ENCODE measurements around the gene ANKS6.

Gene ANKS6

DNA sequence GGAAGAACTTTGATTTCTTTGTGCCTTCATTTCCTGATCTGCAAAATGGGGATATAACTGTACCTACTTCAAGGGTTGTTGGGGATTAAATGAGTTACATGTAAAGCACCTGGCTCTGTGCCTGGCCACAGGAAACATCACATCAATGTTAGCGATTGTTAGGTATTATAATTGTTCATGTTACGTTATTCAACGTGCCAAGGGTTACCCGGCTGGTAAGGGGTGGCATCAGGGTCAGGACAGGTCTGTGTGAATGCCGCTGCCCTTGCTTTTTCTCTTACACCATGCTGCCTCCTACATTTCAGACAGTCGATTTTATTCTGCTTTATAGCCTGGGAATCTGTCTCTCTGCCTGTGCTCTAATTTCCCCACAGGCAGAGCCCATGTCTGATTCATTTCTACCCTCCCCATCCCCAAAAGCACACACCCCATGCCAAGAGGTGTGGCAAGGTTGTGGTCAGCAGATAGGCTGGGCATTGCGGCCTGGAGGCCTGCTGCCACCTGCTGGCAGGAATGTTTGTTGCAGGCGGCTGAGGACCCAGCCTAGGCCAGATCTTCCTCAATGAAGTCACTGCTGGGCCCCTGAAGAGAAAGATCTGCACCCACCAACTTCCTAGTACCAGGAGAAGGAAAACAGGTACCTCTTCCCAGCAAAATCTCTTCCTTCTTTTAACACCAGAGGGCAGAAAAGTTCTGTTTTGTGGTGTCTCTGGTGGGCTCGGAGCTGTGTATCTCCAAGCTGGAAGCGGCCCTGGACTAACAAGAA is 5.3 kb downstream of the ANKS6 start:
- peak; percentile 58 for DNase-seq

DNA sequence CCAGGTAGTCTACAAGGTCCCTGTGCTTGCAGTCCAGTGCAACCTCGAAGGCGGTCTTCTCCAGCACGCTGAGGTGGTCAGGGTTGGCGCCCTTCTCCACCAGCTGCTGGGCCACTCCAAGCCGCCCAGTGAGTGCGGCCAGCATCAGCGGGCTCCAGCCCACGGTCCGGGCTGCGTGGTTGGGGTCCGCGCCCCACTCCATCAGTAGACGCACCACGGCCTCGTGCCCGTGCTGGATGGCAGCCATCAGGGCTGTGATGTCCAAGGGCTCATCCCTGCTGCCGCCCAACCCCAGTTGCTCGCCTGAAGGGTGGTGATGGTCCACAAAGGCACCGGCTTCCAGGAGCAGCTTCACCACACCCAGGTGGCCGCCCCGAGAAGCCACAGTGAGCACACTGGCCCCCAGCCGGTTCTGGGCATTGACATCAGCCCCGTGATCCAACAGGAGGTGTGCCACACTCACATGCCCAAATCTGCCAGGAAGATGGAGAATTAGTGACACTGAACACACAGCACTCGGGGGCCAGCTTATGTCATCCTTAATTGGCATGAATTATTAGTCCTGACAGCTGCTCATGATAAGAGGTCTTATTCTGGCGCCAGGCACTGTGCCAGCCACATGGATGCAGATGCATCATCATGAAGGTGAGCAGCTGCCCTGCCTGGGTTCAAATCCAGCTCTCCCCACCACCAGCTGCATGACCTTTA is 6.1 kb downstream of the ANKS6 start:
- no peak for DNase-seq

DNA sequence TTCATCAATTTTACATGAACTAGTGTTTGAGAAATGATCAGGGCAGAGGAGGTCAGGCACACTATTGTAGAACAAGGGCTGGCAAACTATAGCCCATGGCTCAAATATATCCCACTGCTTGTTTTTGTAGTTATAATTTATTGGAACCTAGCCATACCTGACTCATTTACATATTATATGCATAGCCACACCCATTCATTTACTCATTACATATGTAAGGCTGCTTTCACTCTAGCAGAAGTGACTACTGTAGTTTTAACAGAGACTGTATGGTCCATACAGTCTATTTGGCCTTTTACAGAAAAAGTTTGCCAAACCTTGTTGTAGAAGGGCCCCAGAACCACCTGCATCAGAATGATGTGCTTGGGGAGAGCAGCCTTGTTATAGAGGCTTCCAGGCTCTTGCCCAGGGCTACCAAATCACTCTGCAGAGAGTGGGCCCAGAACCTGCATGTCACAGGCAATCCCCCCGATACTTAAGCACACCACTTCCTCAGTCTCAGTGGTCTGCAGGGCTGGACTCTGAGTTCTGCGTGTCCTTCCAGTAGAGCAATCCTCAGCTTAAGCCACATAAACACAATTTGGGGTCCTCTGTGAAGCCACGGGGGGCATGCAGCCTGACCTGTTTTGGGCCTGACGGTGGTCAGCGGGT is 6.7 kb downstream of the ANKS6 start:
- no peak for DNase-seq

DNA sequence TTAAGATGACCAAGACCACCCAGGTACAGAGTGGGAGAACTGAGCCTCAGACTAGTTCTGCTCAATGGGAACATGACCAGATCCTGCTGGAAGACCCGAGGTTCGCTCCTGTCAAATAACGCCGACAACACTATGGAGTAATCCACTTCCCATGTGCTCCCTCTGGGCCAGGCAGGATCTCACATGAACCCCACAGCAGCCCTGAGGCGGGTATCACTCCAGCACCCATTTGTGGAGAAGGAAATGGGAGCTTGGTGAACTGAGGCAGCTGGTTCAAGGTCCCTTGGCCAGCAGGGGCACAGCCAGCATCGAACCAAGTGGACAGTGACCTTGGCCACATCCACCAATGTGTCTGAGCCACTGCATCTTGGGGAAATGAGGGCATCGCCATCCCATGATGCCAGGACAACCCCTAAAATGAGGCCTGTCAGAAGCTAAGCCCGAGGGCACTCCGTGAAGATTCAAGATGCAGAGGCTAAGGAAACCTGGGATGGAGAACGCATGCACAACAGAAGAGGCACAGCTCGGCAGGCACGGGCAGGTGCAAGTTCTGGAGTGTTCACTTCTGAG is 8.5 kb downstream of the ANKS6 start:
- no peak for DNase-seq

DNA sequence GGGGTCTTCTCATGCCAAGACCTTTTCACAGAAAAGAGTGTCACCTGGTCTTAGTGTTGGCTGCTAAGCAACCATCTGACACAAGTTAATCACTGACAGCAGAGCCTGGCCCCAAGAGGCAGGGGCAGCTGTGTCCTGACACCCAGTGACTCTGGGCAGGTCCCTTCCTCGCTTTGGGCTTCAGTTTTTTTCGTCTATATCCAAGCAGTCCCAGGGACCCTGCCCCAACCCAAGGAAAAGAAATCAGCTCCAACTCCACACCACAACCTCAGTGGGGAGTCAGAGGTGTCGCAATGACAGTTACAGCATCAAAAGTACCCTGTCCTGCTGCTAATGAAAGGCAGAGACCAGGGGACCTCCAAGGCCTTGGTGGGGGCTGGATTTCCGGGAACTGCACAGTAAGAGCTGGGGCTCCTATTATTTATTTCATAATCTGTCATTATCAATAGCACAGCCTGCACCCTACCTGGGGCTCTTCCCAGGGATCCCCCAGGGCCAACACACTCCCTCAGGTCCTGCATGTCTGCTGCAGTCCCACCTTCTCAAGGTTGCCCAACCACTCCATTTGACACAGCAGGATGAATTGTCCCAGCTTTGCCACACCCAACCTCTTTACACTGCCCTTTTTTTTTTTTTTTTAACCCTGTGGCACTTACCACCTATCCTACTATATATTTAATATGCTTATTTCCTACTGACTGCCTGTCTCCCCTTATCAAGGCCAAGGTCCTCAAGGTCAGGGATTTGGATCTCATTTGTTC is 9.4 kb downstream of the ANKS6 start:
- no peak for DNase-seq

DNA sequence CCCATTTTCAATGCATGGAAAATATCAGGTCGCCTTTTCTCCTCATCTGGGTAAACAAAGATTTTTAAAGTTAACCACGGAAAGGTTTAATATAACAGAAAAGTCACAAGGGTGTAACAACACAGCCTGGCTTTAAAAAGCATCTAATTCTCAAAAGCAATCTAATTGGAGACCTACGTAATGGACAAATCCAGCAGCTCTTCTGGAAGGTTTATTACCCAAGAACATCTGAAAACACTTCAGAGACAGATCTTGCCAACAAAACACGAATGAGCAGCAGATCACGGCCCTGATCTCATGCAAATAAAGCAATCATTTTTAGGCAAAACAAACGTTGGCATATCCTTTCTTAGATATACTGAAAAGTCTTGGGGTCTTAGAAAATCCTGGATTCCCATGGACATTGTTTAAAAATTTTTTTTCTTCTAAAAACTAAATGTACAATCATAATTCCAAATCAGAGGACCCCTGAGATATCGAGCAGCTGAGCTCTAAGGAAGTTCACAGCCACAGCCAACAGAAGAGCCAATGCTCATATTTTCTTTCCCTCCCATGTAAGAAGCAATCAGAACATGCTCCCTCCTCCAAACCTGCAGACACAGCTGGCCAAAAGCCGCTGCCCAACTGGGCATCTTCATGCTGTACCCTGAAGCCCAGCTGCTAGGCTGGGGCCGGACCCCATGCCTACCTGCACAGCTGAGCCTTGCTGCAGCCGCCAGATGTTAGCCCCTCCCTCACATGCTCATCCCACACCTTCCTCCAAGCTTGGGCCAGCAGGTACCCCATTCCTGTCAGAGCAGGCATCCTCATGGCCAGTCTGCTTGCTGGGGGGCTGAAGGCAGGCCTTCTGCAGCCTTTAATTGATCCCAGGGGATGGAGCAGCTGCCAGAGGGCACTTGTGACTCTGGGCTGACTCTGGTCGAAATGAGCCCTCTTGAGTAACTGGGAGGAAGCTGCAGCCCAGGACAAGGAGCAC is 11.2 kb downstream of the ANKS6 start:
- DNase-seq = no peak

DNA sequence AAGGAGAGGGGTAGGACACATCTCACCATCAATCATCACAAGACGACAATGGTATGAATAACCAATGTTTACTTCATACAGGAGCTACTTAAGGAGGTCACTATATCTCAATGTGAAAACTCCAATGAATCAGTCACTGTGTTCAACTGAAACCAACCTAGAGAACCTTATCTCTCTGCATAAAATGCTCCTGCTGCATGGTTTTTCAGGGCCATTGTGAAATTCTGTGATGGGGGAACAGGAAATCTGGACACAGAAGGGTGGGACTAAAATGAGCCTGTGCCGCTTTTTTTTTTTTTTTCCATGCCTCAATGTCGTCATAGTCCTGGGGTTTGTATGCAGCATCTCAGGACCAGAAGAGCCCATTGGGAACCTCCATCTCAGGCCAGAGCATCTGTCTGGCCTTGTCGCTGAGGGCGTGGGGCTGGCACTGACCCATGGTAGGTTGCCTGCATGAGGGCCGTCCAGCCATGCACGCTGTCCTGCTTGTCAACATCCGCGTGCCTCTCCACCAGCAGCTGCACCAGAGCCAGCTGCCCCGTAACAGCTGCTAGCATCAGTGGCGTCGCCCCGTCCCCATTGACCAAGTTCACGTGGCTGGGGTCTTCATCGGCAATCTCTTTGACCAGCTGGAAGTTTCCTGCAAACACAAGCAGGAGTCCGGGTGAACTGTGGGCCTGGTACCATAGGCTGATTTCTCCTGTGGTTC is 12.7 kb downstream of the ANKS6 start:
- no peak for DNase-seq

DNA sequence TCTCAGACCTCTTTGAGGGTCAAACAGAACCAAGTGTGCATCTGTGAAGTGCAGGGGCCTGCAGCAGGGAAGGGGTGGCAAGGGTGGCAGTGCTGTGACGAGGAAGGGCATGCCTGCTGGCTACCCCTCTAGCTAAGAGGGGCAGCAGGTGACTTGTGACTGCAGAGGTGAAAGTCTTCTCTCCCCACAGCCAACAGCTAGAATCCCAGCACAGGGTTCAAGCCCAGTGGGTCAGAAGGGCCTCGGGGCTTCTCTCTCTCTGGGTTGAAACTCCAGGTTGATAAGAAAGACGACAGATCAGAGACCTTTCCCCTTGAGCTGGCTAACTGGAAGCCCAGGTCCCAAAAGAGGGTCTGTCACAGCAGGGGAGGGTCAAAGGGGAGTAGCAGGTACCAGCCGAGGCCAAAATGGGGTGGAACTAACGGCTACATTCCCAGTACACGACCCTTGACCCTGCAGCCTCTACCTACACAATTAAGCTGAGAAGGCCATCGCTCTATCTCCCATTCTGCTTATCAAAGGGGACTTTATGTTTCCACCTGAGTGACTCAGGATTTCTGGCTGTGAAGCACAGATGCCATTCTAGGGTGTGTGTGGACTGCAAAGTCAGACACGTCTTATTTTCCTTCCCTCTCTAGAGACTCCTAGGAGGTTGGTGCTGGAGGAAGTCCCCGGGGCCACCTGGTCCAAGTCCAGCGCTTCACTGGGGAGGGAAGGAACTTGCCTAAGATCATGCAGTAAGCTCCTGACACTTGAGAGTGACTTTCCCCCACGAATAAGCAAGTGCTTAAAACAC is 14.6 kb downstream of the ANKS6 start:
- no peak for DNase-seq

DNA sequence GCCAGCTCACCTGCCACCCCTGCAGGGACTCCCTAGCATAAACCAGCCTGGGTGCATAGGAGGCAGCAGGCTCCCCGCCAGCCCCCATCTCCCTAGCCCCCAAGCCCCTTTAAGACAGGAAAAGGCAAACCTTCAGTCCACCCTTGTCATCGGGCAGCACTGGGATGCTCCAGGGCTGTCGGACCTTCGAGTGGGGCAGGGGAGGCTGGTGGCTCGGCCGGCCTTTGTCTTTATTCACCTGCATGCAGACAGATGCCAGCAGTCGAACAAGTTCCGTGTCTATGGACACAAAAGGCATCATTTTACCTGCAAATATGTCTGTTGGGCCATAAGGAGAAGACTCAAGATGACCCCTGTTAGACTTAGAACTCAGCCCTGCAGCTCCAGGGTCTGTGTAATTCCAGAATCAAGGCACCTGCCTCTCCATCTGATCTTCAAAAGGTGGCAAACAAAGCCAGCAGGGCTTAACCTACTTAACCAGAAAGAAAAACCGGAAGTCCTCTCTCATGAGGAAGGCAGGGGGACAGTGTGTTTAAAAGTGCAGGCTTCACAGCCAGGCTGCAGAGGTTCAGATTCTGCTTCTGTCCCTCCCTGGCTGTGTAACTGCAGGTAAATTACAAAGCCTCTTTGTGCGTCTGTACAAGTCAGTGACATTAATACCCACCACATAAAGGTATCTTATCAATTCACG is 16.2 kb downstream of the ANKS6 start:
- DNase-seq = no peak

DNA sequence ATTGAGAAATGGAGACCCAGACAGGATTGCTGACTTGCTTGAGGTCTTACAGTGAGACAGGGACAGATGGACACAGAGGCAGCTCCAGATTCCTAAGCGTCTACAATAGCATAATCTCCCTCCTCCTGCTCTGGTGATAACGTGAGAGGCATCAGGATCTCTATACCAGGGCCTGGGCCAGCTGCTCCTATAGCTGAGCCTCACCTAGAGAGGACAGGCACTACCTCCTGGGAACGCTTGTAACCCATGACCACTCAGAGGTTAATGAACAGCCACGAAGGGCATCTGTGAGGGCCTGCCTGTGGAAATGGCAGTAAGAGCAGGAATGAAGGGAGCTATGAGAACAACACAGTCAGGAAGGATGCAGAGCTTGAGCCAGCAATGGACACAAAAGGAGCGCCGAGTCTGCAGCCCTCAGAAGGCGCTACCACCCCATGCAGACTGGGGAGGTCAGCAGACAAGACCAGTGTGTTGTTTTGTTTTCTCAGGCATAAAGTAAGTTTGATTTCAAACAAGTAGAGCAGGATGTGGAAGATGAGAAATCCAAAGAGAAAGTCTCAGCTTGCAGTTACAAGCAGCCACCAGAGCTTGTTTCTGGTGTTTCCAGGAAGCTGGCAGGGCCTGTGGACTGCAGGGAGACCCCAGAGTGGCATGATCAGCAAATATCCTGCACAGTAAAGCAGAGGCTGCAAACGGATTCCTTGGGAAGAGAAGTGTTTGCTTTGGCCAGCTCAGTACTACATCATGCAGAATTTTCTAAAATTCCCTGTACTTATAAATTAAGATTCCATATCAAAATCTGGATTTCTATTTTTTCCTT is 17.4 kb downstream of the ANKS6 start:
- no peak for DNase-seq

DNA sequence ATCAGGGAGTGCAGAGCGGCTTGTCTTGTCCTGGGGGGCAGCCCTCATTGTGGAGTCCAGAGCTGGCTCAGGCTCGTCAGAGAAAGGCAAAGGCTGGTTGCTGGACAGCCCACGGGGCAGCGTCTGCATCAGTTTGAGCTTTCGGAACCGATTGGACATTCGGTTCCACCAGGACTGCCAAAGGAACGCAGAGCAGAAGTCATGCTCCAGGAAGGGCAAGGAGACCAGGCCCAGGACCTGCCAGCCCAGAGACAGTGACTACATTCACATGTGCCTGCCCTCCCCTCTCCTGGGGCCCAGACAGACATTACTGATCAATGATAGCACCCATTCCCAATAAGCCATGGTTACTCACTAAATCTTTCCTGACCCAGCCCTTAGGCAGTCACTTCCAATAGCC is 18.1 kb downstream of the ANKS6 start:
- no peak for DNase-seq

DNA sequence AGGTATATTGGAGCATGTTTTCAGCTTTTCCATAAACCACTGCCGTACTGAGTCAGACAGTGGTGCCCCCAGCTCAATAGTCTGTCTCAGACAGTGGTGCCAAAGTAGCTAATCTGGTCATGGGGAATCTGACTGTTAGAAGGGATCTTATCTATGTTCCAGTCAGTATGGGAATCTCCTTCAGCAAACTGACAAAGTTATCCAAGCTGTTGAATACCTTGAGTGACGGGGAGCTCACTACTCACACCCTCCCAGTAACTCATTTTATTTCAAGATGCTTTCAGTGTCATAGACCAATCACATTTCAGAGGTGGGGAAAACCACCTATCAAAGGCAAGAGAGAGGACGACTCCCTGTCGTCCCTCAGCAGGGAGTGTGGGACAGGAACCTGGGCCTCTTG is 18.7 kb downstream of the ANKS6 start:
- DNase-seq = no peak

DNA sequence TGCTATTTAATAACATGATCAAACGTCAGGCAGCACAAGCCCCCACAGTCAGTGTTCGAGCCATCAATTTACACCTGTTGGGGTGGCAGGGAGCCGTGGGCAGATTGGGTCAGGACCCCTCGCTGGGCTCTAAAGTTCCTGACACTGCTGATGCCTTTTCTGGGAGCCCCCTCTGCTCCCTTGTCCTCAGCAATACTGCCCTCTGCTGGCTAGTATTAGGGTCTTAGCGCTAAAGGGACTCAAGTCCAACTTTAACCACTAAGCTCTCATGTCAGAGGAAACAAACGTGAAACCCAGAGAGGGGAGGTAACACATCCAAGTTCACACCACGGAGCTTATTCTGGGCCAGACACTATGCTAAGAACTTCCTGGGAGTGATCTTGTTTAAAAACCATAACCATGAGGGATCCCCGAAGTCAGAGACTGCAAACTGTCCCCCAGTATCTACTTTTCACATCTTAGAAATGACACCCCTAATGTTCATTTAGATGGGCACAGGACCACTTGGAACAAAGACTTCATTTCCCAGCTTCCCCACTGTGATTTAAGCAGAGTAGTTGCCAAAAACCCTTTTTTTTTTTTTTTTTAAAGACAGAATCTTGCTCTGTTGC is 20.4 kb downstream of the ANKS6 start:
- DNase-seq = peak; percentile 16

DNA sequence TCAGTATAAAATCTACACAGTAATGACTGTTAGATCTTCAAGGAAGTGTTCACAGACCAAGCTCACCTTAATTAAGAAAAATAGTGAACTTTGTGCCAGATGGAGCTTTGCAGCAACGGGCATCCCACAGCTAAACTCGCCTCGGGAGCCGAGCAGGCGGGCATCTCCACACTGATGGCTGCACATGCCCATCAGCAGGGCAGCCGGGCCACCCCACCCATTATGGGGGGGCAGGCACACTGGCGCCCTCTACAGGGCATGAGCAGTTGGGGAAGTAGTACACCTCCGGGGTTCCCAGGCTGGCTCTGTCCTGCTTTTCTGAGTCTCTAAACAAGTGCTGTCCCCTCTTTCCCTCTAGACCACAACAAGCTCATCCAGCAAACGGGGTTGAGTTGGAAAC is 21.6 kb downstream of the ANKS6 start:
- no peak for DNase-seq

DNA sequence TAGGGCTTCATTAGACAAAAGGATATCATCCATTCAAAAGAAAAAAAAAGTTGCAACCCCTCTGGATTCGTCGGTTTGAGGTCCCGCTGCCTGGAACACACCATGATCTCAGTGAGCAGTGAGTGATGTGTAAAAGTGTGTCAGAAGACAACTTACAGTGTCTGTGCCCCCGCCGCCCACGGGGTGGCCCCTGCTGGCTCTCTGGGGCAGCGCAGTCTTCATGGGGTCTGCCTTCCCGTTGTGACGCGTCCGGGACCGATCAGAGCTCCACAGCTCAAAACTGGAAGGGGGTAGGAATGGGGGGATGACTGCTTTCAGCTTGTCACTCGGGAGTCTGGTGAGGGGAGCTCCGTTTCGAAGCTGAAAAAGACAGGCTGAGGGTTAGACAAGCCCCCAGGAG is 22.6 kb downstream of the ANKS6 start:
- no peak for DNase-seq

DNA sequence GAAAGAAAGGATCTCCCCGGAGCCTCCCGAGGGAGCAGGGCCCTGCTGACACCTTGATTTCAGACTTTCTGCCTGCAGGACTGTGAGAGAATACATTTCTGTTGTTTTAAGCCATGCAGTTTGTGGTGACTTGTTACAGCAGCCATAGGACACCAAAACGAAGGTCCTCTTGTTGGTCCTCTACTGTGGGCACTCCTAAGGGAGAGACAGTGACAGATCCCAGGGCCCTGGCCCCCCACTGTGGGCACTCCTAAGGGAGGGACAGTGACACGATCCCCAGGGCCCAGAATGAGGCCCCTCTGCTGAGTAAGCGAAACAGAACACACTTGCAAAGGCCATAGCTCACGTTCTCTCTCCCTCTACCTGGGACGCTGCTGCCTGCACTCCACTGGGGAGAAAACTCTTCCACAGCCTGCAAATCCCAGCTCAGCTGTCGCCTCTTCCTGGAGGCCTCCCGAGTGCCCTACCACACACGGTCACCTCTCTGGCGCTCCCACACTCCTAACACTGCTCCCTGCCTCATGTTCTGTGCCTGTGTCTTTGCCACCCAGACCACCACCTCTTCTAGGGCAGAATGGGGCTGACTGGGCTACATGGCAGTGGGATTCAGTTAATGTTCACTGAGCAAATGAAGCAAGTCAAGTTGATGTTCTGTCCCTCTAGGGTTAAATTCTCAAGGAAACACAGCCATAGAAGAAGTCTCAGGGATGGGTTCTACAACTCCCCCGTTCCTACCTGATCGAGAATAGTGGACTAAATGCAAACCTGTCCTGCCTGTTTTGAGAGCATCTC is 23.8 kb downstream of the ANKS6 start:
- DNase-seq = no peak

DNA sequence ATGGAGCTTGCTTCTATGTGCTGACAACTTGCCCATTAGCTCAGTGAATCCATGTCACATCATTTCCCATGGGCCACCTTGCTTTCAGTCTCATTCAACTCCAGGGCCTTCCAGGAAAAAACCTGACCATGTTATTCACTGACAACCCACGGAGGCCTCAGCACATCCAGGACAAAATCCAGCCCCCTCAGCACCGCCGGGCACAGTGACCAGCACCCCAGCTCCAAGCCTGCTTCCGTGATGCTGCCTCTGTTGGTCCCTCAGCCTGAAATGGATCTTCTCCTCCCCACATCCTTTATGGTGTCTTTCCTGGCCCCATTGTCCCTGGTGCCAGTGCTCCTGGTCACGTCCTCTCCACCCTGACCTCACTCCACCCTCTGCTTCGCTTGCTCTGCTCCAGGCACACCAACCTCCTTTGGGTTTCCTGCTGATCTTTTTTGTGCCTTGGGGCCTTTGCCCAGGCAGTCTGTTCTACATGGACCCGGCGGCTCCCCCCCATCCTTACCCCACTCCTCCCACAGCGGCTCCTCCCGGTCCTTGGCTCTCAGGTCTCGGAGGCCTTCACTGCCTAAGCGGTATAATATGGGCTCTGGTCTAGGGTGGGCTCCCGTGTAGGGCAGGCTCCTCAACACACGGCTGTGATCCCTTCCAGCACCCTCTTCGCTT is 25.0 kb downstream of the ANKS6 start:
- DNase-seq = no peak

Data from CD4-positive, alpha-beta T cell treated with Interferon gamma for 1 hour (primary cell).